Activated naive CD4-positive, alpha-beta T cell treated with Interleukin-2 at 50 U/mL for 16 hours (primary cell): ENCODE measurements around the gene MBOAT2.
"Not testable (repeated sequence)": the region's sequence is repeated elsewhere in the genome, so short reads cannot be mapped to it uniquely, and the experiment has no call there.

Experiments
- DNase-seq: peaks from one replicate; pipeline ENCODE4 v3.0.0-alpha.2; 2020

MBOAT2 gene, protein sequence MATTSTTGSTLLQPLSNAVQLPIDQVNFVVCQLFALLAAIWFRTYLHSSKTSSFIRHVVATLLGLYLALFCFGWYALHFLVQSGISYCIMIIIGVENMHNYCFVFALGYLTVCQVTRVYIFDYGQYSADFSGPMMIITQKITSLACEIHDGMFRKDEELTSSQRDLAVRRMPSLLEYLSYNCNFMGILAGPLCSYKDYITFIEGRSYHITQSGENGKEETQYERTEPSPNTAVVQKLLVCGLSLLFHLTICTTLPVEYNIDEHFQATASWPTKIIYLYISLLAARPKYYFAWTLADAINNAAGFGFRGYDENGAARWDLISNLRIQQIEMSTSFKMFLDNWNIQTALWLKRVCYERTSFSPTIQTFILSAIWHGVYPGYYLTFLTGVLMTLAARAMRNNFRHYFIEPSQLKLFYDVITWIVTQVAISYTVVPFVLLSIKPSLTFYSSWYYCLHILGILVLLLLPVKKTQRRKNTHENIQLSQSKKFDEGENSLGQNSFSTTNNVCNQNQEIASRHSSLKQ

DNA sequence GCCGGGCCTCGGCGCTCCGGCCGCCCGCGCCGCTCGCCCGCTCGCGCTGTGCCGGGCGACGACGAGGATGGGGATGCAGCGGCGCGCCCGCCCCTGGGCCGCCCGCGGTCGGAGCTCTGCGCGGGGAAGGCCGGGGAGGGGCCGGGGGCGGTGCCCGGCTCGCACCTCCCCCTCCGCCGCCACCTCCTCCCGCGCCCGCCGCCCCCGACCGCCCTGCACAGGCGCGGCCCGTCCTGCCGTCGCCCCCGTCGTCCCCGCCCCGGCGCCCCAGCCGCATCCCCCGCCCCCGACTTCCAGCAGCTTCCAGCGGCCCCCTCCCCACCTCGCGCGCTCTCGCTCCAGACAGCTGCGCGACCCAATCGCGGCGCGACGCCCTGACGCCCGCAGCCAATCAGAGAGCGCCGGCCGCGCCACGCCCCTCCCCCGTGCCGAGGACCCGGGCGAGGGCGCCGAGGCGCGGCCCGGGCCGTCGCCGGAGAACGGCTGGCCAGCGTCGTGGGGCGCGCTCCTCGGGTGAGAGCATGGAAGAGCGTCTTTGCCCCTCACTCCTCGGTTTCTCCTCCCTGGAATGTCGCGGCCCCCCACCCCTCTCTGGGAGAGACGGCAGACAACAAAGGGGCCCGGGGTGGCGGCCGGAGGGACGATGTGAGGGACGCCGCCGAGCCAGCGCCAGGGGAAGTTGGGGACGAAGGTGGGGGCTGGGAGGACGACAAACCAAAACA lies at the start of gene MBOAT2:
Gene MBOAT2 (minus strand): TSS at position 69 of the 722 bp plus-strand sequence. CDS start 70 bp downstream, outside the sequence.
- DNase-seq, result peak; percentile 81

DNA sequence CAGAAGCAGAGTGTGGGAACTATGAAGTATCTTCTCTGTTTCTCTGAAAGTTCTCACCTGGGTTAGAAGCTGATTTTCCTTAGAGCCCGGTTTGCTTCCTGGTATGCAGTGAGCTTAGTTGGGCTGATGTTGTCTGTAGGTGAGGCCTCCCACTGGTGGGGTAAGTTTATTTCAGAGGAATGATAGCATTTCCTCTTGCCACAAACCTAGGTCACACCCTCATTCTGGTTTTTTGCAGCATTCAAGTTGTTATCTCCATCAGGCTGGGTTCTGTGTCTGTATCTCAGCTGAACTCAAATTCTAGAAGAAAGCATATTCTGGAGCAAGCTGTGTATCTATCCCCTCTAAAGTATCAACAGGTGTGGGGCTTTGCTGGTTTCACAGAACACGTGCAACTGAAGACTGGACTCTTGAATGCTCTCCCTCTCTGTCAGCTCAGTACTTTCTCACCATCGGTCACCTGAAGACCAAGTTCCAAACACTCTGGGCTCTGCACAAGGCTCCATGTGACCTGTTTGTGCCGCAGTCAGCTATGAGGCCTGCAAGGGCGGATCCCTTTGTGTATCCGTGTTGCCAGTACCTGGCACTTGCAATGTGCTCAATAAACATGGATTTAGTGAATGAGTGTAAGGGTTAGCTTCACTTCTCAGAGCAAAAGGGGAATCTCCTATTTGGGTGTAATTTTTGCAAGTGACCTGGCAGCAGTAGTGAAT lies 49.5 kb upstream of the MBOAT2 start:
- no peak for DNase-seq

DNA sequence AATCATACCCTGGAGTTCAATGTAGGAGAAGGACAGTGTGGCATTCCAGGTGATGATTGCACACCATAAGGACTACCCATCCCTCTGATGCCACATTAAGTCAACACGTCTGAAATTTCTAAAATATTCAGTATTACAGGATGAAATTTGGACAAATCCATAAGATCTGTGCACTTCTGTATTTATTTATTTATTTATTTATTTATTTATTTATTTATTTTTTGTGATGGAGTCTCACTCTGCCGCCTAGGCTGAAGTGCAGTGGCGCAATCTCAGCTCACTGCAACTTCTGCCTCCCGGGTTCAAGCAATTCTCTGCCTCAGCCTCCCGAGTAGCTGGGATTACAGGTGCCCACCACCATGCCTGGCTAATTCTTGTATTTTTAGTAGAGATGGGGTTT lies 48.0 kb upstream of the MBOAT2 start:
- DNase-seq, result not testable (repeated sequence)

- DNase-seq, result no peak
Measured at GRCh38 chr2:9050122-9050809, 46.8 kb upstream of the MBOAT2 start.

DNA sequence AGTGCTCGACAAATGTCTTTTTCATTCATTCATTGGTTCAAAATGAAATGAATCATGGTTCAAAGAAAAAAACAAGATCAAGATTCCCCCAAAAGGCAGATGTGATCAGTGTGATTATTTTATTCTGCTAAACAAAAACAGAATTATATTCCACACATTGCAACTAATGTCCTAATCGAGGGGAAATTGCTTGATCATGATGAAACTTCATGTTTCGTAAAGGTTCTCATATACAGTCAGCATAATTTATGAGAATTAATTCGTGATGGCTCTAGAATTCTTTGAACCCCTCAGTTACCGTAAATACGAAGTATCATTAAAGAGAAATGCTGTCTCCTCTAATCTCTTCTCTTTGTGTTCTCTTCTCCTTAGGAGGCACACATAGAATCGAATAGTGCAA lies 42.1 kb upstream of the MBOAT2 start:
- no peak for DNase-seq

- not testable (repeated sequence) for DNase-seq
Measured at GRCh38 chr2:9043491-9043890, 40.0 kb upstream of the MBOAT2 start.

DNA sequence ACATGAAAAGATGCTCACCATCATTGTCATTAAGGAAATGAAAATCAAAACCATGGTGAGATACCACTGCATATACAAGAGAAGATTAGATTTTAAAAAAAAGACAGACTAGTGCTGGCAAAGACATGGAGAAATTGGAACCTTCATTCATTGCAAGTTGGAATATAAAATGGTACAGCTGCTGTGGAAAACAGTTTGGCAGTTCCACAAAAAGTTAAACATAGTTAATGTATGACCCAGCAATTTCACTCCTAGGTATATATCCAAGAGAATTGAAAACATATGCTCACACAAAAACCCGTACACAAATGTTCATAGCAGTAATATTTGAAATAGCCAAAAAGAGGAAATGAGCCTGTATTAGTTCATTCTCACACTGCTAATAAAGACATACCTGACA lies 33.7 kb upstream of the MBOAT2 start:
- DNase-seq, result no peak

- no peak for DNase-seq
Measured at GRCh38 chr2:9033385-9034168, 30.1 kb upstream of the MBOAT2 start.

GRCh38 chr2:9032536-9033255 lies 29.2 kb upstream of the MBOAT2 start:
- no peak for DNase-seq

DNA sequence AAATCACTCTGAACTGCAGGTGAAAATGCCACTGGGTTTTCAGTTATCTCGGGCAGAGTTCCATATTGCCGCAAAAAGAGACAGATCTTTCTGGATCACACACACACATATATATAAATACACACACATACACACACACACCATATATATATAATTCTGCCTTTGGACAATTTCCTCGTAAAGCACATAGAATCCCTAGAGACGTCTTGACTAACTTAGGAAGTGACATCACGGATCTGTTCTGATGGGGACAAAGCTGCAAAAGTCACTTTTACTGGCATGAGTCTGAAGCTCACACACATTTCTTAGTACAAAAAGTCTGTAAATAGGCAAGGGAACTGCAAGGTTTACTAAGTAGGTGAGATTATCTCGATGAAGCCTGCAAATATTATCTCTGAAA lies 28.6 kb upstream of the MBOAT2 start:
- DNase-seq, result no peak

- no peak for DNase-seq
Measured at GRCh38 chr2:9031246-9031645, 27.8 kb upstream of the MBOAT2 start.

DNA sequence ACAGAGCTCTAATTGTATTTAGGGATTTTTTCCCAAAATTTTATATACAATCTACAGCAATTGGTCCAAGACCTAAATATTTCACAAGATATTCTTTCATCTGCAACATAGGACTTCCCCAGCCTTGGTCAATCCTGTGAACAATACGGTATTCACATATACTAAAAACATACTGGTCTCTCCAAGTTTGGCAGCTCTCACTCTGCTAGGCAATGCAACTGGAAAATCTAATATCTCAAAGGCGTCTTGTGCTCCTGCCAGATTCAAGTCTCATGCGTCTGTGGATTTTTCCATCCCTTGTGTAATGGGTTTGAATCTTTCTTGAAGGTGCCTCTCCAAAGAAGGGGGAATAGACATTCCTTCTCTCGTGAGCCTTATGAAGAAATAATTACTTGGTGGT lies 27.4 kb upstream of the MBOAT2 start:
- DNase-seq, result no peak

GRCh38 chr2:9030190-9030589 lies 26.7 kb upstream of the MBOAT2 start:
- DNase-seq, result no peak

DNA sequence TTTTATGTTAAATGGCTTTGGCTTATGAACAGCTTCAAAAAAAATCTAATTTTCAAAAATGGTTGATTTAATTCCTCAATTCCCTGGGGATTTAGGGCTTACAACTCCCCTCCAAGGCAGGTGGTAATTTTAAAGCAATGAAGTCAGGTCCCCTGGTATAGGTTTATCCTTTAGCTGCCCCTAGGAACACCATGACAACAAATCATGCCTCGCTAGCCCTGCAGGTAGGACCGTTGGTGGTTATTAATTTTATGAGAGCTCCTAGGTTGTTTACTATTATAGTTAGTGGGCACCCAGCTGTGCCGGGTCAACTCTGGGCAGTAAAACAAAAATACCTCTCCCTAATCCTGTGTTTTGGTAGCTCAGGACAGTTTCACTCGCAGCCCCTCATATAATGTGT lies 26.2 kb upstream of the MBOAT2 start:
- no peak for DNase-seq

DNA sequence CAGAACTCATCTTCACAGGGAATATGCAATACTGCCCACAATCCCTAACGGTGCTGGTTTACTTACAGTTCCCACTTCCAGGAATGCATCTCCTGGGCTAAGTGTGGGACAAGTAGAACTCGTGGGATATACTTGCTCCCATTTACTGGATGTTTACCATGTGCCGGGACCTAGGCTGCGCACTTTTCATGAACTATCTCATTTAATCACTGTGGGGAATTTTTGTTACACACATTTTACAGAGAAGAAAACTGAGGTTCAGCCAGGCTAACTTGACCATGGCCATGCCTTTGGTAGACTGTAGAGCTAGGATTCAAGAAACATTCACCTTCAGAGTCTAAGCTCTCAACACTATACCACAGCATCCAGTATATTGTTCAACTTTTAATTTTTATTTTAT lies 24.4 kb upstream of the MBOAT2 start:
- no peak for DNase-seq

DNA sequence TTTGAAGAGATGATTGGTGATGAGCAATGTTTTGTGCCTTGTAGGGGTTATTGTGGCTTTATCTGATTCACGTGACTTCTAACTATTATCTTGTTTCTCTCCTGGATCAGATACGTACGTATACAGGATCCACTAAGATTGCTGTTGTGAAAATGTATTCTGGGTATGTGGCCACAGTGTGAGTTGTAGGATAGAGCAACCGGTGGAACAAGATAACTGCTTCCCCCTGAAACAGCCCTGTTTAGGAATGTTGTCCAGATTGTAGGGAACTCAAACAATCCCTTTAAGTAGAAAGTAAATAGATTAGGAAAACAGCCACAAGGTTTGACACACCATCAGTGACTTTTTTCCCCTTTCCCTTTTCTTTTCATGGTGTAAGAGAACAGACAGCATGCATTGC lies 22.3 kb upstream of the MBOAT2 start:
- DNase-seq, result no peak

DNA sequence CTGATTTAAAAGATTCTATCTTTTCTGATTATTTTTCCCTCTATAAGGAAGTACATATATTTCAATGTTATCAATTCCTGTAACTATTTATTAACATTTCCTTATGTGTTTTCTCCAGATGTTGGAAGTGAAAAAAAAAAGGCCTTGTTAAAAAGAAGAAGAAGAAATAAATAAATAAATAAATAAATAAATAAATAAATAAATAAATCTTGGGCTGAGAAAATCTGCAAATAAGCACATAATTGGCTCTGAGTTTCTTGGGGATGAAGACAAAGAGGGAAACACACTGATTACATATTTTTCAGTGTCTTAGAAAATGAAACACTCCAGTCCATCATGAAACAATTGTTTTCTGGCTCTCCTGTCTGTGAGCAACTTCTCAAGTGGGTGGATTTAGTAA lies 21.1 kb upstream of the MBOAT2 start:
- DNase-seq, result no peak

GRCh38 chr2:9021563-9022211 lies 18.2 kb upstream of the MBOAT2 start:
- DNase-seq, result no peak

- DNase-seq, result no peak
Measured at GRCh38 chr2:9020267-9020666, 16.8 kb upstream of the MBOAT2 start.

DNA sequence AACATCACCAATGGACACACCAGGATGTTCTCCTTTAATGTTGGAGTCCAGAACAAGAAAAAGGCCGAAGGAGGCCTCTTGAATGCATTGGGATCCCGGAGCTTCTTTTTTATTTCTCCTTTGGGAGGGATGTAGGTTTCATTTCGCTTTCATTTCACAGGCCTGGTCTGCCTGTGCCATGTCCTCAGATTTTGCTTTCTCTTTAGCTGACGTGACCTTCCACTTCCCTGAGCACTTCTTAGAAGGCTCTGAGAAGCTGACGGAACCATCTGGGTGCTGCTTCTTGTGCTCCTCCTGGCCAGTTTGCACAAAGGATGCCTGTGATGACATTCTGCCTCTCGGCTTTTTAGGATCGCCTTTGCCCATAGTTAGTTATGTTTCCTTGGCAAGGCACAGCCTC lies 15.1 kb upstream of the MBOAT2 start:
- DNase-seq, result no peak

DNA sequence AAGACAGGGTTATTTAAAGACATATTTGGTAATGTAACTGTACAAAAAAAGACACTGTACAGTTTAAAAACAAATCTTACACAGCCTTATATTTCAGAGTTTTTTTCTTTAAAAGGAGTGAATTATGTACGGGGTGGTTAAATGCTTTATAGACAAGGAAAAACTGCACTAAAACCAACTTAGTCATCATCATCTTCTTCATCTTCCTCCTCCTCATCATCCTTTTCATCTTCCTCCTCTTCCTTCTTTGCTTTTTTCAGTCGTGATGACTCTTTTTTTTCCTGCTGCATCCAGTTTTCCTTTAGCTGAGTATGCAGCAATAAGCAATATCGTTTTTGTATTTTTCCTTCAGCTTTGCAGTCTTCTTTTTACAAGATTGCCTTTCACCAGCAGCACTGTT lies 14.6 kb upstream of the MBOAT2 start:
- no peak for DNase-seq
